GM18526 (cell line): ENCODE measurements around the gene ITGBL1.

Experiments used
- POLR2A ChIP-seq: IDR thresholded peaks from 3 replicates; pipeline ENCODE4 v1.6.1; 2011; ENCODE audit not compliant: insufficient read length; ENCODE audit errors: extremely low read depth

The ITGBL1 gene

GRCh38 chr13:101751488-101751887 is 299.0 kb downstream of the ITGBL1 start:
- TF ChIP-seq POLR2A = no peak

GRCh38 chr13:101752432-101752831 is 300.0 kb downstream of the ITGBL1 start:
- TF ChIP-seq POLR2A = no peak

GRCh38 chr13:101755228-101755887 is 302.9 kb downstream of the ITGBL1 start:
- no peak for TF ChIP-seq POLR2A

- TF ChIP-seq POLR2A = no peak
Observed at GRCh38 chr13:101757446-101758039, 305.1 kb downstream of the ITGBL1 start.

- no peak for TF ChIP-seq POLR2A
Observed at GRCh38 chr13:101763191-101763590, 310.7 kb downstream of the ITGBL1 start.
